CD14-positive monocyte (primary cell): ENCODE results near the gene TMCC3. TPM values are rescaled to one million over a fixed set of nuclear protein-coding genes. Genes with fewer than 3 reads are reported as not detected.

ENCODE experiments used
- DNase-seq, 3 donors: peaks; one replicate each; pipeline ENCODE4 v3.0.0-alpha.2; 2011 to 2022
- H2AFZ ChIP-seq: 2 replicates; pipeline ENCODE4 v1.6.0; 2012; ENCODE audit warnings: mild to moderate bottlenecking, low read depth, low read length, inconsistent platforms; ENCODE audit not compliant: insufficient read depth, poor library complexity, severe bottlenecking
- H3K27ac ChIP-seq, 2 donors: 1 replicate in 1 of 2; 2 replicates in 1 of 2; pipeline ENCODE4 v1.5.1; 2012 to 2013; ENCODE audit warnings: low read length in 2 of 2, control low read depth in 1 of 2, inconsistent platforms in 1 of 2, low read depth in 1 of 2, mild to moderate bottlenecking in 1 of 2
- H3K27me3 ChIP-seq, 2 donors: one replicate each; pipeline versions ENCODE4 v1.6.0 to v1.6.1; 2011 to 2013; ENCODE audit warnings: low read length in 2 of 2; ENCODE audit not compliant: control insufficient read depth in 2 of 2, insufficient read depth in 2 of 2
- H3K36me3 ChIP-seq, 2 donors: replicated peaks in 1 of 2; 1 replicate in 1 of 2; 2 replicates in 1 of 2; pipeline versions ENCODE4 v1.5.1 to v1.6.1; 2012 to 2013; ENCODE audit warnings: low read length in 2 of 2, control low read depth in 1 of 2, inconsistent platforms in 1 of 2, mild to moderate bottlenecking in 1 of 2; ENCODE audit not compliant: insufficient read depth in 2 of 2, control insufficient read depth in 1 of 2
- H3K4me1 ChIP-seq, 2 donors: 1 replicate in 1 of 2; 2 replicates in 1 of 2; pipeline versions ENCODE4 v1.5.1 to v1.6.1; 2012 to 2013; ENCODE audit warnings: low read length in 2 of 2, control low read depth in 1 of 2, inconsistent platforms in 1 of 2, mild to moderate bottlenecking in 1 of 2, moderate library complexity in 1 of 2; ENCODE audit not compliant: insufficient read depth in 2 of 2, control insufficient read depth in 1 of 2
- H3K4me2 ChIP-seq: replicated peaks from 2 replicates; pipeline ENCODE3; 2012; ENCODE audit warnings: low read length, moderate library complexity, mild to moderate bottlenecking; ENCODE audit not compliant: poor library complexity, severe bottlenecking; ENCODE audit errors: extremely low read depth
- H3K4me3 ChIP-seq, 3 experiments: fragments of 200-600 bp in 1 of 3; sonication (generic) in 1 of 3; replicated peaks in 1 of 3; 1 replicate in 2 of 3; 2 replicates in 1 of 3; pipeline ENCODE4 v1.5.1; 2011 to 2013; ENCODE audit warnings: low read length in 3 of 3, mild to moderate bottlenecking in 3 of 3, control low read depth in 2 of 3, low read depth in 2 of 3, inconsistent platforms in 1 of 3, moderate library complexity in 1 of 3
- H3K79me2 ChIP-seq: 2 replicates; pipeline ENCODE4 v1.6.0; 2012; ENCODE audit warnings: mild to moderate bottlenecking, control low read depth, inconsistent platforms, low read length, moderate library complexity; ENCODE audit not compliant: insufficient read depth
- H3K9ac ChIP-seq: 2 replicates; pipeline ENCODE4 v1.6.0; 2017; ENCODE audit warnings: low read length, mild to moderate bottlenecking; ENCODE audit not compliant: insufficient read depth, poor library complexity, severe bottlenecking
- H3K9me3 ChIP-seq, 2 donors: replicated peaks in 1 of 2; 1 replicate in 1 of 2; 2 replicates in 1 of 2; pipeline versions ENCODE4 v1.5.1 to v1.6.1; 2012 to 2013; ENCODE audit warnings: low read length in 2 of 2, control low read depth in 1 of 2; ENCODE audit not compliant: control insufficient read depth in 1 of 2, insufficient read depth in 1 of 2
- H4K20me1 ChIP-seq: 2 replicates; pipeline ENCODE4 v1.6.0; 2012; ENCODE audit warnings: mild to moderate bottlenecking, low read length, control low read depth, moderate library complexity; ENCODE audit not compliant: insufficient read depth
- H3K27ac Mint-ChIP-seq, 7 donors: one replicate each; pipeline ENCODE4 v1.8.0; 2020; ENCODE audit warnings: mild to moderate bottlenecking in 7 of 7, mixed read lengths in 7 of 7, moderate library complexity in 6 of 7, inconsistent platforms in 2 of 7
- H3K27me3 Mint-ChIP-seq, 3 donors: one replicate each; pipeline ENCODE4 v1.8.0; 2021 to 2022; ENCODE audit warnings: low read depth in 3 of 3, mild to moderate bottlenecking in 3 of 3, mixed read lengths in 3 of 3, moderate library complexity in 3 of 3, inconsistent platforms in 1 of 3
- H3K36me3 Mint-ChIP-seq, 2 donors: one replicate each; pipeline ENCODE4 v1.8.0; 2020; ENCODE audit warnings: mixed read lengths in 2 of 2, inconsistent platforms in 1 of 2, mild to moderate bottlenecking in 1 of 2
- H3K4me1 Mint-ChIP-seq: one replicate; pipeline ENCODE4 v1.8.0; 2020; ENCODE audit warnings: mild to moderate bottlenecking, mixed read lengths
- H3K4me3 Mint-ChIP-seq, 2 donors: one replicate each; pipeline ENCODE4 v1.8.0; 2020; ENCODE audit warnings: mild to moderate bottlenecking in 2 of 2, mixed read lengths in 2 of 2, moderate library complexity in 1 of 2
- H3K9me3 Mint-ChIP-seq, 7 donors: one replicate each; pipeline ENCODE4 v1.8.0; 2020 to 2022; ENCODE audit warnings: mixed read lengths in 7 of 7, mild to moderate bottlenecking in 6 of 7, moderate library complexity in 6 of 7, inconsistent platforms in 2 of 7
- WGBS: methylation state at CpG from one replicate; pipeline ENCODE4 v1.1.5; 2013; ENCODE audit warnings: missing lambda C conversion rate; ENCODE audit not compliant: insufficient coverage; 5-methylcytosine and 5-hydroxymethylcytosine counted together
- intact Hi-C, 2 donors: fragments of 100-400 bp; cut with micrococcal nuclease; formaldehyde crosslinking; loops; one replicate each; pipeline versions ENCODE4 v1.15.0 to v1.15.1; 2023
- polyA plus RNA-seq, 3 donors: library from polyadenylated mRNA; depleted of rRNA in 1 of 3; unstranded in 2 of 3; stranded (reverse) in 1 of 3; fragments of 300-500 nt in 2 of 3; fragments of >200 nt in 1 of 3; fragmentation: Illumina TruSeq in 2 of 3; gene quantifications; 1 replicate in 2 of 3; 2 replicates in 1 of 3; pipeline ENCODE4 v1.2.3, GENCODE V29; 2012 to 2021
- TF ChIP-seq, protein P1 (sequence below): fragments of 200-600 bp; IDR thresholded peaks from one replicate; pipeline ENCODE4 v1.8.0; 2022; ENCODE audit warnings: antibody characterized with exemption, mild to moderate bottlenecking

Gene TMCC3
- polyA plus RNA-seq, 3 donors: 3.4 to 14.7 (median 7.1) TPM

DNA sequence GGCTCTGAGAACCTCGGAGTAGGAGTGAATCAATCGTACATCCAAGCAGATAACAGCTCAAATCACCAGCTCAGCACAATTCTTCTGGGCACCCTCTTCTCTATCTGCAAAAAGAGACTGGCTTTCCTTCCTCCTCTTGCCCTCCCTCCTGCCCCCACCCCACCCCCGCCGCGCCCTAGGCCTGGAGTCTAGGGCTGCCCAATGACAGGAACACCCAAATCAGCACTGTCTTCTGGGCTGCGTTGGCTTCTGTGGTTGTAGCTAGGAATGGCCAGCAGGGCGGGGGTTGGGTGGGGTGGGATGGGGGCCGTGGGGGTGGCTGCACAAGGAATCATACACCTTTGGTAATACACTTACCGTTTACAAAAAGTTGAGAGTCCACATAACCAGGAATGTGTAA, 28.0 kb upstream of the TMCC3 start:
- Histone ChIP-seq H3K4me2 (no peak overlapping the region), H3K79me2 (no peaks in the 10 kb centered on the region), H3K9ac (no peak overlapping the region), H2AFZ (no peak overlapping the region), H3K9me3 (no peaks in the 10 kb centered on the region), H3K4me1 (peaks cover 61 to 67% of the 10 kb centered on the region in 2 donors), H3K27me3 (no peaks in the 10 kb centered on the region), H3K36me3 (no peaks in the 10 kb centered on the region), H3K27ac (peak overlapping the region in 1 of 2 donors; percentile 97), H3K4me3 (no peak overlapping the region), H4K20me1 (no peaks in the 10 kb centered on the region)
- intact Hi-C loops: loop anchor here in 1 of 2 donors (5.0 kb wide), 1 partner anchor 36 kb away; no protein-coding TSS in a partner anchor
- peak overlapping the region; percentile 8 to 98 (median 73) for H3K27ac Mint-ChIP-seq
- peaks cover 0 to 6% (median 4%) of the 10 kb centered on the region in 3 donors for H3K27me3 Mint-ChIP-seq
- DNase-seq: peak in 1 of 3 donors; percentile 11
- H3K9me3 Mint-ChIP-seq: peaks cover 0 to 8% (median 3%) of the 10 kb centered on the region in 7 donors
- no CpG with 5 or more reads among the region's 9 CpGs for WGBS
- H3K4me1 Mint-ChIP-seq: peaks cover 71% of the 10 kb centered on the region
- peaks cover 3 to 10% of the 10 kb centered on the region in 2 donors for H3K36me3 Mint-ChIP-seq
- TF ChIP-seq, protein P1, sequence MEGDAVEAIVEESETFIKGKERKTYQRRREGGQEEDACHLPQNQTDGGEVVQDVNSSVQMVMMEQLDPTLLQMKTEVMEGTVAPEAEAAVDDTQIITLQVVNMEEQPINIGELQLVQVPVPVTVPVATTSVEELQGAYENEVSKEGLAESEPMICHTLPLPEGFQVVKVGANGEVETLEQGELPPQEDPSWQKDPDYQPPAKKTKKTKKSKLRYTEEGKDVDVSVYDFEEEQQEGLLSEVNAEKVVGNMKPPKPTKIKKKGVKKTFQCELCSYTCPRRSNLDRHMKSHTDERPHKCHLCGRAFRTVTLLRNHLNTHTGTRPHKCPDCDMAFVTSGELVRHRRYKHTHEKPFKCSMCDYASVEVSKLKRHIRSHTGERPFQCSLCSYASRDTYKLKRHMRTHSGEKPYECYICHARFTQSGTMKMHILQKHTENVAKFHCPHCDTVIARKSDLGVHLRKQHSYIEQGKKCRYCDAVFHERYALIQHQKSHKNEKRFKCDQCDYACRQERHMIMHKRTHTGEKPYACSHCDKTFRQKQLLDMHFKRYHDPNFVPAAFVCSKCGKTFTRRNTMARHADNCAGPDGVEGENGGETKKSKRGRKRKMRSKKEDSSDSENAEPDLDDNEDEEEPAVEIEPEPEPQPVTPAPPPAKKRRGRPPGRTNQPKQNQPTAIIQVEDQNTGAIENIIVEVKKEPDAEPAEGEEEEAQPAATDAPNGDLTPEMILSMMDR: no peak
- H3K4me3 Mint-ChIP-seq: peak overlapping the region in 1 of 2 donors; percentile 51

DNA sequence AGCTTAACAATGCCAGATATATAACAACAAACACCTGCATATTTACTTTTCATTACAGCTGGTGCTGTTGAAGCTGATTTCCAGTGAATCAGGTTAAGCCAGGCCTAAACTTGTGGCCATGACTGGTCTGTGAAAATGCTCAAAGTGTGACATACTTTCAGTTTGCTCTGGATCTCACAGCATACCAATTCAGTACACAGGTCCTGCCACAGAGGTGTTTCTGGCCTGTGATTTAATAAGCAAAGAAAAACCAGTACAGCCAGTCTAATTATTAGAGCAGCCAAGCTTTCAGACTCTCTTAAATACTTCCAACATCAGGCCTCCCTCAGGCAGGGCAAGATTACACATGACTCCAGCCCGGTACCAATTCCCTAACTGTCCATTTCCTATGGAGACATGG, 27.4 kb upstream of the TMCC3 start:
- no peaks in the 10 kb centered on the region for H3K36me3 ChIP-seq
- intact Hi-C loops: loop anchor here (2.0 to 5.0 kb wide), 2 partner anchors 33 to 35 kb away; no protein-coding TSS in a partner anchor
- H2AFZ ChIP-seq: no peak overlapping the region
- H3K4me1 ChIP-seq: peaks cover 61 to 62% of the 10 kb centered on the region in 2 donors
- peak overlapping the region; percentile 95 to 97 for H3K27ac ChIP-seq
- H3K27me3 ChIP-seq: no peaks in the 10 kb centered on the region
- peak overlapping the region in 6 of 7 donors; percentile 31 to 99 (median 98) for H3K27ac Mint-ChIP-seq
- H3K27me3 Mint-ChIP-seq: peaks cover 0 to 6% (median 4%) of the 10 kb centered on the region in 3 donors
- no peaks in the 10 kb centered on the region for H4K20me1 ChIP-seq
- H3K9me3 Mint-ChIP-seq: peaks cover 0 to 6% (median 3%) of the 10 kb centered on the region in 7 donors
- H3K4me2 ChIP-seq: no peak overlapping the region
- H3K4me3 ChIP-seq: no peak overlapping the region
- peaks cover 65% of the 10 kb centered on the region for H3K4me1 Mint-ChIP-seq
- TF ChIP-seq, protein P1: no peak
- peaks cover 3 to 10% of the 10 kb centered on the region in 2 donors for H3K36me3 Mint-ChIP-seq
- no peaks in the 10 kb centered on the region for H3K79me2 ChIP-seq
- no peak overlapping the region for H3K4me3 Mint-ChIP-seq
- H3K9ac ChIP-seq: peak overlapping the region; percentile 17
- H3K9me3 ChIP-seq: no peaks in the 10 kb centered on the region
- no CpG with 5 or more reads among the region's 1 CpG for WGBS
- no peak for DNase-seq
